HG03103 (cell line): ENCODE results near the gene SLITRK5.

Source experiments
- ATAC-seq: cut with Tn5 transposase; IDR thresholded peaks from one replicate; pipeline ENCODE4 v1.9.1; 2021; ENCODE audit warnings: low read depth; ENCODE audit not compliant: unreplicated experiment

SLITRK5 gene

DNA sequence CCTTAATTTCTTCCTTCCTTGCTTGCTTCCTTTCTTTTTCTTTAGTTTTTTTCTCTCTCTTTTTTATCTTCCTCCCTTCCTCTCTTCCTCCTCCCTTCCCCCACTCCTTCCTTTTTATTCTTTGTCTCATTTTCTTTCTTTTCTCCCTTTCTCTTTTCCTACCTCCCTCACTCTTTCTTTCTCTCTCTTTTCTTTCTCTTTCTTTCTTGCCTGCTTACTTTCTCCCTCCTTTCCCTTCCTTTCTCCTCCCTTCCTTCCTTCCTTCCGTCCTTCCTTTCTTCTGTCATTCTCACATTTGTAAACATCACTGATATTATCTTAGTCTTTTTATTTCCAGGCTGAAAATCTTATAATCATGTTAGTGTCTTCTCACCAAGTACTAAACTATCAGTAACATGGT lies 38.8 kb downstream of the SLITRK5 start:
- no peak for ATAC-seq

GRCh38 chr13:87712012-87712411 lies 40.8 kb downstream of the SLITRK5 start:
- ATAC-seq: no peak
